ENCODE results near the gene RGPD5. TPM values are rescaled to one million over a fixed set of nuclear protein-coding genes. Genes with fewer than 3 reads are reported as not detected.
"Not testable (repeated sequence)": the region's sequence is repeated elsewhere in the genome, so short reads cannot be mapped to it uniquely, and the experiment has no call there.

The RGPD5 gene
- 22.6 and 26.1 TPM in 2 replicates for total RNA-seq (2021; fragmentation: NEBNext Ultra II Directional; extraction: Animal tissue kit (Norgen Biotek cat#: 25700))
- 2.7 and 2.9 TPM in 2 replicates for polyA plus RNA-seq (2011; rRNA removed)
- 5.1 TPM for polyA plus RNA-seq (2011; cell fraction: cytosol; rRNA removed)
- polyA plus RNA-seq (2011; cell fraction: nucleus; rRNA removed): 8.1 TPM
- 2.7 to 8.4 TPM (median 5.9 TPM) in 4 replicates for polyA plus RNA-seq (2012, experiment 1 of 2)
- 0.09 TPM for polyA plus RNA-seq (2012, experiment 2 of 2)
- 7.0 TPM for polyA plus RNA-seq (2013, experiment 1 of 2)
- polyA plus RNA-seq (2013, experiment 2 of 2): 9.7 TPM
- 10.2 and 22.4 TPM in 2 replicates for polyA minus RNA-seq (2011; rRNA and poly(A)+ RNA removed)
- polyA minus RNA-seq (2011; cell fraction: cytosol; rRNA and poly(A)+ RNA removed): 17.0 TPM
- polyA minus RNA-seq (2011; cell fraction: nucleus; rRNA and poly(A)+ RNA removed): 32.8 TPM
- long read RNA-seq, experiment 1, partial matches to known transcripts: 3 of 6 reads
- long read RNA-seq, experiment 1, other reads (novel, unspliced or antisense): 3 of 6 reads
- long read RNA-seq, experiment 2, partial matches to known transcripts: 2 of 2 reads
- long read RNA-seq, experiment 2, other reads (novel, unspliced or antisense): 0 of 2 reads

GRCh38 chr2:109794074-109794737 is at the start of gene RGPD5:
RGPD5 (plus strand) TSS chr2:109794305; CDS start chr2:109794466, 161 bp downstream.
- FAIRE-seq; H3K4me1 ChIP-seq (replicated peaks in 1 of 4; ENCODE audit: control insufficient read depth in 3 of 4, insufficient read depth in 4 of 4, low read length in 3 of 4); H2AK5ac ChIP-seq (ENCODE audit: low read depth, low read length); H3K27me3 ChIP-seq (replicated peaks in 1 of 4; ENCODE audit: control insufficient read depth in 3 of 4, extremely low read depth in 1 of 4, insufficient read depth in 3 of 4, low read length in 3 of 4); H3K23ac ChIP-seq (ENCODE audit: insufficient read length); H2BK120ac ChIP-seq (replicated peaks; ENCODE audit: low read depth, low read length); H4K8ac ChIP-seq (ENCODE audit: extremely low read depth, insufficient read depth, low read length); H3K23me2 ChIP-seq (ENCODE audit: low read depth, low read length); H4K91ac ChIP-seq (replicated peaks; ENCODE audit: insufficient read length, low read length); CTCF ChIA-PET (ENCODE audit: partially characterized antibody); H3K14ac ChIP-seq (ENCODE audit: insufficient read length); H3K9me3 ChIP-seq (ENCODE audit: insufficient read depth in 2 of 2, low read depth in 1 of 2, low read length in 1 of 2); H3K4me3 ChIP-seq (ENCODE audit: extremely low read depth in 1 of 4, insufficient read depth in 2 of 4, low read depth in 3 of 4, low read length in 4 of 4); H3K36me3 ChIP-seq (ENCODE audit: control insufficient read depth in 2 of 4, insufficient read depth in 4 of 4, low read length in 3 of 4); H3K79me1 ChIP-seq (ENCODE audit: low read depth, low read length); H2AFZ ChIP-seq (ENCODE audit: low read length); H3K4me2 ChIP-seq (ENCODE audit: insufficient read depth in 1 of 2, low read depth in 2 of 2, low read length in 2 of 2); H4K5ac ChIP-seq (ENCODE audit: insufficient read length, low read depth, low read length); H3K56ac ChIP-seq (replicated peaks; ENCODE audit: insufficient read length, low read depth, low read length); H3K79me2 ChIP-seq (ENCODE audit: control insufficient read depth in 1 of 2, insufficient read depth in 2 of 2, low read length in 2 of 2); H3K18ac ChIP-seq (ENCODE audit: extremely low read depth, low read length); DNase-seq (ENCODE audit: low read depth in 1 of 2, low spot score in 2 of 2); H2BK12ac ChIP-seq (ENCODE audit: low read depth, low read length); H4K20me1 ChIP-seq (replicated peaks in 1 of 2; ENCODE audit: control insufficient read depth in 1 of 2, insufficient read depth in 2 of 2, low read length in 2 of 2); H2BK15ac ChIP-seq (ENCODE audit: low read length); H2BK20ac ChIP-seq (ENCODE audit: low read length); POLR2A ChIA-PET (ENCODE audit: partially characterized antibody); H3K9ac ChIP-seq (replicated peaks in 1 of 4; ENCODE audit: extremely low read depth in 1 of 4, low read depth in 3 of 4, low read length in 3 of 4); H3K27ac ChIP-seq (ENCODE audit: low read depth, low read length); H3K4ac ChIP-seq (replicated peaks; ENCODE audit: insufficient read length, low read depth, low read length); H2BK5ac ChIP-seq (ENCODE audit: low read depth, low read length): not testable (repeated sequence)
- no CpG with 5 or more reads among the region's 77 CpGs for WGBS, 2 experiments (ENCODE audit: extremely low coverage in 1 of 2, insufficient coverage in 1 of 2, insufficient read length in 1 of 2, insufficient replicate concordance in 2 of 2, low coverage in 1 of 2, low lambda C conversion rate in 2 of 2, missing lambda C conversion rate in 1 of 2)

All from H1 (cell line).